Muscle layer of duodenum (tissue), 2 donors: Measurements from ENCODE around the gene PLGRKT.
"Not testable (repeated sequence)": the region's sequence is repeated elsewhere in the genome, so short reads cannot be mapped to it uniquely, and the experiment has no call there.

Experiments used
- H3K27ac ChIP-seq: one replicate; pipeline ENCODE4 v1.7.0; 2013; ENCODE audit warnings: mild to moderate bottlenecking, low read length
- H3K27me3 ChIP-seq: one replicate; pipeline ENCODE4 v1.7.0; 2013; ENCODE audit warnings: low read depth, mild to moderate bottlenecking, control low read depth, low read length
- H3K36me3 ChIP-seq, 2 donors: one replicate each; pipeline ENCODE4 v1.7.0; 2013; ENCODE audit warnings: low read length in 2 of 2, control low read depth in 1 of 2, mild to moderate bottlenecking in 1 of 2; ENCODE audit not compliant: insufficient read depth in 2 of 2, control insufficient read depth in 1 of 2
- H3K4me1 ChIP-seq, 2 donors: one replicate each; pipeline ENCODE4 v1.7.0; 2013; ENCODE audit warnings: low read length in 2 of 2, mild to moderate bottlenecking in 2 of 2, control low read depth in 1 of 2, moderate library complexity in 1 of 2; ENCODE audit not compliant: insufficient read depth in 2 of 2, control insufficient read depth in 1 of 2
- H3K4me3 ChIP-seq, 2 donors: one replicate each; pipeline ENCODE4 v1.7.0; 2013; ENCODE audit warnings: low read length in 2 of 2, low read depth in 1 of 2, mild to moderate bottlenecking in 1 of 2
- H3K9me3 ChIP-seq, 2 donors: one replicate each; pipeline ENCODE4 v1.7.0; 2013; ENCODE audit warnings: low read length in 2 of 2, control low read depth in 1 of 2, mild to moderate bottlenecking in 1 of 2; ENCODE audit not compliant: control insufficient read depth in 1 of 2
- donor health status: healthy.

Gene PLGRKT

GRCh38 chr9:5331276-5331675 is 106.4 kb downstream of the PLGRKT start:
- H3K27me3 ChIP-seq, H3K27ac ChIP-seq: not testable (repeated sequence)

GRCh38 chr9:5326893-5327548 is 110.7 kb downstream of the PLGRKT start:
- Histone ChIP-seq H3K4me3 (no peak overlapping the region), H3K27me3 (no peaks in the 10 kb centered on the region), H3K36me3 (no peaks in the 10 kb centered on the region), H3K4me1 (no peaks in the 10 kb centered on the region), H3K27ac (no peak overlapping the region), H3K9me3 (no peaks in the 10 kb centered on the region)

More at GRCh38 chr9:5331276-5331675, 106.4 kb downstream of the PLGRKT start:
- not testable (repeated sequence) for H3K9me3 ChIP-seq, H3K4me1 ChIP-seq, H3K36me3 ChIP-seq, H3K4me3 ChIP-seq

DNA sequence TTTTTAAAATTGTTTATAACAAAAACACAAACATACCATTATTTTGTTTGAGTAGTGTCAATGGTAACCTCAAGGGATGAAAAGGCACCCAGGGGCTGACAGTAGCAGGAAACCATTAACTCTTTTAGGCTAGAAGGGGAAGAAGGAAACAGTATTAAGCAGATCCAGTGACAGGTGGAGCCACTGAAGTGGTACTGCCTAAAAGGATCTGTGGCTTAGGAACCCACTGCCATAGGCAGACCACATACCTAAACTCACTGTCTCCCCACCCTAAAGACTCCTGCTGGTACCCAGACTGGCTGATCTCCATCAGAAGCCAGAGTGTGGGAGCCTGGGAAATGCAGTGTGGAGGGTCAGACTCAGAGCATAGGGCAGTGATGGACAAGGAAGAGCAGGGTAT is 111.5 kb downstream of the PLGRKT start:
- H3K4me1 ChIP-seq, result no peaks in the 10 kb centered on the region
- H3K27me3 ChIP-seq, result no peaks in the 10 kb centered on the region
- H3K4me3 ChIP-seq, result no peak overlapping the region
- no peaks in the 10 kb centered on the region for H3K9me3 ChIP-seq
- H3K27ac ChIP-seq, result no peak overlapping the region
- H3K36me3 ChIP-seq, result no peaks in the 10 kb centered on the region

DNA sequence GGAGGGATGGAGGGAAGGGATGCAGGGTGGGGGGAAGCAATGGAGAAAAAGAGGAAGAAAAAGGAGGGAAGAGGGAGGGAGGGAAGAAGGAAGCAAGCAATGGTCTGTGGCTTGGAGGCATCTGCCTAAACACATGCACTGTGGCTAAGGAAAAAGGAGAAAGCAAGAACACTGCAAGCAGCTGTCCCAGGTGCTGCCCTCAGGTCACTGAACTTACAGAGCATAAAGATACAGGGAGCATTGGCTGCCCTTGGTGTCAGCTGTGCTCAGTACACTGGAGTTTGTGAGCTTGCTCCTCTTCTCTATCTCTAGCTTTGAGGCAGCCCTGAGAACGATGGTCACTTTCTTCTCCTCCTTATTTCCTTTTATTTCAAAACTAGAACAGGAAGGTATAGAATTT is 116.1 kb downstream of the PLGRKT start:
- H3K27ac ChIP-seq, H3K9me3 ChIP-seq, H3K4me3 ChIP-seq, H3K4me1 ChIP-seq, H3K36me3 ChIP-seq, H3K27me3 ChIP-seq: not testable (repeated sequence)

GRCh38 chr9:5321058-5321457 is 116.7 kb downstream of the PLGRKT start:
- H3K27me3 ChIP-seq, result no peaks in the 10 kb centered on the region
- no peaks in the 10 kb centered on the region for H3K9me3 ChIP-seq
- H3K36me3 ChIP-seq, result no peaks in the 10 kb centered on the region
- no peaks in the 10 kb centered on the region for H3K4me1 ChIP-seq
- H3K4me3 ChIP-seq, result no peak overlapping the region
- no peak overlapping the region for H3K27ac ChIP-seq

DNA sequence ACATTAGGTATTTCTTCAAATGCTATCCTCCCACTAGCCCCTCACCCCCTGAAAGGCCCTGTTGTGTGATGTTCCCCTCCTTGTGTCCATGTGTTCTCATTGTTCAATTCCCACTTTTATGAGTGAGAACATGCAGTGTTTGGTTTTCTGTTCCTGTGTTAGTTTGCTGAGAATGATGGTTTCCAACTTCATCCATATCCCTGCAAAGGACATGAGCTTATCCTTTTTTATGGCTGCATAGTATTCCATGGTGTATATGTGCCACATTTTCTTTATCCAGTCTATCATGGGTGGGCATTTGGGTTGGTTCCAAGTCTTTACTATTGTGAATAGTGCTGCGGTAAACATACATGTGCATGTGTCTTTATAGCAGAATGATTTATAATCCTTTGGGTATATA is 121.3 kb downstream of the PLGRKT start:
- not testable (repeated sequence) for H3K4me3 ChIP-seq

GRCh38 chr9:5315187-5315923 is 122.4 kb downstream of the PLGRKT start:
- H3K4me3 ChIP-seq, result no peak overlapping the region
- no peaks in the 10 kb centered on the region for H3K4me1 ChIP-seq
- H3K36me3 ChIP-seq, result no peaks in the 10 kb centered on the region
- no peak overlapping the region for H3K27ac ChIP-seq
- peaks cover 0 to 18% of the 10 kb centered on the region in 2 donors for H3K9me3 ChIP-seq
- H3K27me3 ChIP-seq, result no peaks in the 10 kb centered on the region

More for the DNA sequence above, 121.3 kb downstream of the PLGRKT start:
- H3K4me1 ChIP-seq, H3K27ac ChIP-seq, H3K27me3 ChIP-seq, H3K36me3 ChIP-seq: not testable (repeated sequence)
- H3K9me3 ChIP-seq, result peaks cover 0 to 18% of the 10 kb centered on the region in 2 donors

GRCh38 chr9:5310851-5311250 is 126.9 kb downstream of the PLGRKT start:
- Histone ChIP-seq H3K27me3 (no peaks in the 10 kb centered on the region), H3K36me3 (no peaks in the 10 kb centered on the region), H3K27ac (no peak overlapping the region), H3K9me3 (peaks cover 0 to 18% of the 10 kb centered on the region in 2 donors), H3K4me3 (no peak overlapping the region), H3K4me1 (no peaks in the 10 kb centered on the region)
